Vagina (tissue), 2 donors: ENCODE results near the gene CNTNAP3B.
"Not testable (repeated sequence)": the region's sequence is repeated elsewhere in the genome, so short reads cannot be mapped to it uniquely, and the experiment has no call there.

ENCODE experiments used
- POLR2A ChIP-seq, 2 donors: fragments of 450-650 bp; IDR thresholded peaks; one replicate each; pipeline ENCODE4 v1.6.1; 2017; ENCODE audit warnings: antibody characterized with exemption in 2 of 2, mild to moderate bottlenecking in 2 of 2, moderate library complexity in 2 of 2
- POLR2AphosphoS5 ChIP-seq, 2 donors: sonication (generic); formaldehyde crosslinking; IDR thresholded peaks; one replicate each; pipeline ENCODE4 v1.9.0; 2017; ENCODE audit warnings: antibody characterized with exemption in 2 of 2, mild to moderate bottlenecking in 2 of 2, low read depth in 1 of 2; ENCODE audit not compliant: insufficient read depth in 1 of 2
- TF ChIP-seq, protein P1 (sequence below), 3 experiments: fragments of 450-650 bp in 2 of 3; fragments of 200-600 bp in 1 of 3; sonication (generic) in 1 of 3; IDR thresholded peaks; one replicate each; pipeline ENCODE4 v1.5.1; 2017 to 2019; ENCODE audit warnings: antibody characterized with exemption in 3 of 3, mild to moderate bottlenecking in 2 of 3, moderate library complexity in 2 of 3

GRCh38 chr9:42020639-42021038 is 108.6 kb downstream of the CNTNAP3B start:
- TF ChIP-seq POLR2A (IDR thresholded peaks at IDR 0.05); POLR2AphosphoS5 (IDR thresholded peaks at IDR 0.05; ENCODE audit: insufficient read depth in 1 of 2, low read depth in 1 of 2): not testable (repeated sequence)
- TF ChIP-seq, protein P1, sequence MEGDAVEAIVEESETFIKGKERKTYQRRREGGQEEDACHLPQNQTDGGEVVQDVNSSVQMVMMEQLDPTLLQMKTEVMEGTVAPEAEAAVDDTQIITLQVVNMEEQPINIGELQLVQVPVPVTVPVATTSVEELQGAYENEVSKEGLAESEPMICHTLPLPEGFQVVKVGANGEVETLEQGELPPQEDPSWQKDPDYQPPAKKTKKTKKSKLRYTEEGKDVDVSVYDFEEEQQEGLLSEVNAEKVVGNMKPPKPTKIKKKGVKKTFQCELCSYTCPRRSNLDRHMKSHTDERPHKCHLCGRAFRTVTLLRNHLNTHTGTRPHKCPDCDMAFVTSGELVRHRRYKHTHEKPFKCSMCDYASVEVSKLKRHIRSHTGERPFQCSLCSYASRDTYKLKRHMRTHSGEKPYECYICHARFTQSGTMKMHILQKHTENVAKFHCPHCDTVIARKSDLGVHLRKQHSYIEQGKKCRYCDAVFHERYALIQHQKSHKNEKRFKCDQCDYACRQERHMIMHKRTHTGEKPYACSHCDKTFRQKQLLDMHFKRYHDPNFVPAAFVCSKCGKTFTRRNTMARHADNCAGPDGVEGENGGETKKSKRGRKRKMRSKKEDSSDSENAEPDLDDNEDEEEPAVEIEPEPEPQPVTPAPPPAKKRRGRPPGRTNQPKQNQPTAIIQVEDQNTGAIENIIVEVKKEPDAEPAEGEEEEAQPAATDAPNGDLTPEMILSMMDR (IDR thresholded peaks at IDR 0.05), result not testable (repeated sequence)
